SIG-M5 treated with dmso at 0.1 percent for 504 hours (cell line): ENCODE measurements around the gene MAX.

Source experiments
- DNase-seq: peaks from one replicate; lab custom pipeline; 2025; ENCODE audit not compliant: unreplicated experiment; lab: John Stamatoyannopoulos, UW

MAX gene, protein sequence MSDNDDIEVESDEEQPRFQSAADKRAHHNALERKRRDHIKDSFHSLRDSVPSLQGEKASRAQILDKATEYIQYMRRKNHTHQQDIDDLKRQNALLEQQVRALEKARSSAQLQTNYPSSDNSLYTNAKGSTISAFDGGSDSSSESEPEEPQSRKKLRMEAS

GRCh38 chr14:65102441-65103149, at the start of gene MAX:
MAX (minus strand) TSS chr14:65102517; CDS start chr14:65102339, 178 bp downstream.
- DNase-seq, result peak; percentile 99

DNA sequence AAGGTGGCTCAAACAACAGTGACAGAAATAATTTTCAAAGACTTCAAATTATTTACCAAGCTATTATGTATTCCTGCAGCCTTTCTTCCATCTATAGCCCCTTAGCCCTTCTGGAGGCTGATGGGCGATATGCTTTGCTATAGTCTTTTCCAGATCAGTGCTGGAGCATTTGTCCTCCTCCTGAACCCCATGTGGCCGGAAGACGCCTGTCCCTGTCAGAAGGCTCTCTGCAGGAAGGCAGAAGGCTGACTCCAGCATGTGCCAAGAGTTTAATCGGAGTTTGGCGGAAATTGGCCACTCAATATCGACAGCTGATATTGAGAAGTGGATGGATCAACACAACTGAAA, 49.3 kb upstream of the MAX start:
- DNase-seq, result no peak

DNA sequence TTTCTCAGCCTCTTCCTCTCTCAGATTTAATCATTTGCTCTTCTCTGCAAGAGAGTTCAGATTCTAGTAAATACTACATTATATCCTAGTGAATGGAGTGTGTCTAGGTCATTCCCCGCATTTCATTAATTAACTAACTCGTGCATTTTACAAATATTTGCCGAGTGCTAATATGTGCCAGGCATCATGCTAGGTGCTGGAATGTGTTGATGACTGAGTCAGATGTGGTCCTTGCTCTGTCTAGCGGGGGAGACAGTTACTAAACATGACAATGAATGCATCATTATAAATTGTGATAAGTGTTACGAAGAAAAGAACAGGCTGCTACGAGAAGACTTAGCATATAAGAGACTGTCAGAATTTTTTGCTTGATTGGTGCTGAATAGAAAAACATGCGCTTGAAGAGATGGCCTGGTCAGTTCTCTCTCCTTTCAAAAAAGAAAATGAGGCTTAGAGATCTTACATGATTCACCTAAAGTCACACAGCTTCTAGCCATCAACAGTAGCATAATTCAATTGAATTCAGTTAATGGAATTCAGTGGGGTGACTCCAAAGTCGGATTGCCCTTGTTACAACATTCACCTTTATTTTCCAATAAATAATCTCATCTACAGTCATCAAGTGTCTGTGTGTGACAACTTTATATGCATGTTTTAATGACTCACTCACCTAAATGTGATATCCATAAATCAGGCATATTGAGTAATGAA, 48.7 kb upstream of the MAX start:
- no peak for DNase-seq

DNA sequence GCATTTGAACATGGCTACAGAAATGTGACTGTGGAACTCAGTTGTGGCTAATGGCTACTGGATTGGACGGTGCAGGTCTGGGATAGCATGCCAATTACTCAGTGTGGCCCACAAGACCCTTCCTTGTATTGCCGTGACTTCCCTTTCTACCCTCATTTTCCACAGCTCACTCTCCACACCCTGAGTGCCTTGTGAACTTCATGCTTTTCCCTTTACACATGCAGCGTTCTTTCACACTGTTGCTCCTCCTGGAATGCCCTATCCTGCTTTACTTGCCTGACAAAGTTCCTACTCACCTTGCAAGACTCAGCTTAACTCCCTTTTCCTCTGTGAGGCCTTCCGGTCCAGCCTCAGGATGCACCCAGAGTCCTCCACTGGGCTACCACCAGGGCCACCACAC, 46.8 kb upstream of the MAX start:
- DNase-seq, result no peak

DNA sequence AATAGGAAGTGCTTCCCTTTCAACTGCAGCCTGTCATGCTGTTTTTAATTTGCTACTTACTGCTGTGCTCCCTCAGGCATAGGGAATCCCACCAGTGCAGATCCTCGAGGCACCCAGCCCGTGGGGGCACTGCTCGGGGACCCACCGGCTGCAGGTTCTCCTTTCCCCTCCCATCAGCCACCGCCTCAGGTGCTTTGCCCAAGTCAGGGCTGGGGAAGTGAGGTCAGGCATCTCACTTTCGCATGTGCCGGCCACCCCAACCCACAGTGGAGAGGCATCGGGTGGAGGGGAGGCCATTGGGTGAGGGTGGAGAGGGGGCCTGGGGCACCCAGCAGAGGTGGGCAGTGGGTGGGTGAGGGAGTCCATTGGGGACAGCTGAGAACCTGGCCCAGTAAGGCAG, 41.9 kb upstream of the MAX start:
- DNase-seq, result no peak

DNA sequence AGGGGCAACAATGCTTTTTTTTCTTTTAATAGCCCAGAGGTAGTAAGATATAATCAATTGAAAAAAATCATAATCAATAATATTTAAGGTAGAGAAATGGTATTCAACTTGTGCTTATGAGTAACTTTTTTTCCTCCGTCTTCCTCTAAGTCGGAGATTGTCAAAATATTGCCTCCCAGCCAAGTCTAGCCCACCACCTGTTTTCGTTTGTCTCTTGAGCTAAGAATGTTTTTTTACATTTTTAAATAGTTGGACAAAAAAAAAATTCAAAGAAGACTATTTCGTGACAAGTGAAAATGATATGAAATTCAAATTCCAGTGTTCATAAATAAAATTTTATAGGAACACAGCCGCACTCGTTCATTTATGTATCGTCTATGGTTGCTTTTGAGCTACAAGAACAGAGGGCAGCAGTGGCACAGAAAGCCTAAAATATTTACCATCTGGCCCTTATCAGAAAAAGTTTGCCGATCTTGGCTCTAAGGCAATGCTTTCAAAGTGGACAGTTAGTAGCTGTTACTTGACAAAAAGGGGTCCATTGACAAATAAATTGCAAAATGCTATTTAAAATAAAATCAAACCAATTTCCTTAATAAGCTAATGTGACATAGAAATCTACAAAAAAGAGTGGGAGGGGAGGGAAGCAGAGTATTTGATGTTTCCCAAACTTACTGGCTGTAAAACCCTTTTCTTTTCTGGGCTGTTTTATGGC, 40.8 kb upstream of the MAX start:
- no peak for DNase-seq

GRCh38 chr14:65142429-65142828, 40.1 kb upstream of the MAX start:
- no peak for DNase-seq

DNA sequence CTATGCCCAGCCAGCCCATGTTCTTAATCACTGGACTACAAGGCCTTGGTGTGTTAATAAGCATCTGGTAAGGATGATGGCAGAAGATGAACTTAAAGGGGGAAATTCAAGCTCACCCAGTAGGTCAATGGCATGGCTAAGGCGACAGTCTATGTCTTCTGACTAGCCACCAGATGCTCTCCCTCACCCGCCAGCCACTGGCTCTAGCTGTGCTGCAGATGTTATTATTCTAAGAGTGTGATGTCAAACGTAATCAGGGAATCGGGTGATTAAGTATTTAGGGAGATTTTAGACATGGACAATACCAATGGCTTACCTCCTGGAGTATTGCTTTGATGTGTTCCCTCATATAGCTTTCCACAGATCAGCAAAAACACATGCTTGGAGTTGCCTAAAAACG, 39.2 kb upstream of the MAX start:
- no peak for DNase-seq

DNA sequence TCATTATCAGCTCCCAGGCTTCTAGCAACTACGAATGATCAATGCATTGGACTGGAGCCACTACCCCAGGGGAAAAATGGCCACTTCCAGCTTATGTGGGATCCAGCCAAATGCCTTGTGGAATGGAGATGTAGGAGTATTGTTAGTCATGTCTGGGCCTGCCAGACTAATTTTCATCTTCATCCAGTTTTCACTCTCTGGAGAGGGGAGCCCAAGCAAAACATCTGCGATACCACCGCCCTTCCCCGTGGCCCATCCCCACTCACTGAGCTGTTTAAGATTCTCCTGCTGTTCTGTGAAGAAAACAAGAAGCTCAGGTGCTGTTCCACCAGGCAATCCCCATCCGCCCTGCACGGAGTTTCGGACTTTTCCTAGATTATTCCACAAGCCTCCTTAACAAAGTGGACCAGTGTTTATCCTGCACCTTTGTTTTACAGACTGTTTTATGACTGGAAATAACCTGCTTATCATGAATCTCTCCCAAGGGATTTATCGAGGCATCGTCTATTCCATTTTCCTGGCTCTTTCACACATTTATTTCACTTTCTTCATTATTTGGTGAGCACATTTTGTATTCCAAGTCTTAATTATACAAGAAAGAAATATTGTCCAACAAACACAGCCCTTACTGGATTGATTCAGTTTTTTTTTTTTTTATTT, 35.5 kb upstream of the MAX start:
- no peak for DNase-seq

DNA sequence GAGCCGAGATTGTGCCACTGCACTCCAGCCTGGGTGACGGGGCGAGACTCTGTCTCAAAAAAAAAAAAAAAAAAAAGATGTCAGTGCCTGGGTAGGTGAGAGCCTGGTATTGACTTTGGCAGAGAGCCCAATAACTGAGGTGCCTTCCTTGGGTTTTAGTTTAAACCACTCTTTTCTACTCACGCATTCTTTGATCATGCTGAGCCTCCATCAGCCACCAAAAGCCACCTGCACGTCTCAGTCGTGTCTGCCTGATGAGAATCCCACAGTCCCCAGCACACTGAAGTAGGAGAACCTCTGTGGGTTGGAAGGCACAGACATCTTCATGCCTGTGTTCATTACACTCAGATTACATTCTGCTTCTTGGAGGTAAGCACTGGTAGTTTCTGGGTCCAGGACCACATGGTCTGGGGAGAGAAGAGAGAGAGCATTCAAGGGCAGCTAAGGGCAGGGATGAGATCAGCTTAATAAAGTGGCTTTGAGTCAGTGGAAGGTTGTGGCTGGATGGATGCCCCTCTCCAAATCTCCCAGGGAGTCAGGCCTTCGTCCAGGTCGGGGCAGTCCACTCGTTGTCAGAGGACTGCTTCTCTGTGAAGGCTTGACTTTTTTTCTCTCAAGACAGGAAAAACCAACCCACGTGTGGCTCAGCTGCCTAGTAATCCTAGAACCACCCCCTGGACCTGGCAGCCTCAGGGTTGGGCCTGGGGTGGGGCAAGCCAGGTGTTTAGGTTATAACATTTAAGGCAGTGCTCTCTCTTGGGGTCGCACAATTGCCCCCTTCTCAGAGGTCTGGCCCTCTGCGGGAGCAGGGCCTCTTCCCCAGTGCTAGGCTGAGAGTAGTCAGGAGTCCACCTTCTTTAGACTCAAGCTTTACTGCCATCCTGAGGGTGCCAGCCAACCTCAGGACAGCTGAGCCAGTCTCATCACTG, 32.6 kb upstream of the MAX start:
- no peak for DNase-seq

- DNase-seq, result no peak
Observed at GRCh38 chr14:65132855-65133254, 30.5 kb upstream of the MAX start.

DNA sequence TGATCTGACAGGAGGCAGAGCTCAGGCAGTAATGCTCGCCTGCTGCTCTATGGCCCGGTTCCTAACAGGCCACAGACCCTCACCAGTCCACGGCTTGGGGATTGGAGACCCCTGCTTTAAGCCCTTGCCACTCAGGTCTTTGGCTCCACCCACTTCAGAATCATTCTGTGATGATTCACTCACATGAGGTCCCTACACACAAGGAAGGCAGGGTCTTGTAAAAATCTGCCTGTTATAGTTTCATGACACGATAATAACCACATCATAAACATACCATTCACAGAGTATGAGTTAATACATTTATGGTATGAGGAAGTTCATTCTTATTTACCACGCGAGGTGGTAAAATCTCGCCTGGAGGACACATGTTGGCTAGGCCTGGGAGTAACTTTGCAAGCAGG, 29.0 kb upstream of the MAX start:
- DNase-seq, result peak; percentile 9

DNA sequence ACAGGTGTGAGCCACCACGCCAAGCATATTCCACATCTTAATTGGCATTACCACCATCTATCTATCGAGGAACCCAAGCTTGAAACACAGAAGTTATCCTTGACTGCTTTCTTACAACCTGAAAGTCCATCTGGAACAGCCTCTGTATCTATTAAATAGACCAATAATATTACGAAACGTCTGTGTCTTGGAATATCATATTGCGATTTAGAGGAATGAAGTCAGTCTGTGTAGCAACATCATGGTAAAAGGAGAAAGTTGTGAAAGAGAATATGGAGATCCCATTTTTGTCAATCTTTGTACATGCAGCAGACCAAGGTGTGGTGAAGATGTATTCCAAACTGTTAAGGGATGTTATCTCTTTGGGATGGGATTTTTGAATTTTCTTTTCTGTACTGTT, 25.8 kb upstream of the MAX start:
- no peak for DNase-seq

- no peak for DNase-seq
Observed at GRCh38 chr14:65117769-65118745, 15.7 kb upstream of the MAX start.

DNA sequence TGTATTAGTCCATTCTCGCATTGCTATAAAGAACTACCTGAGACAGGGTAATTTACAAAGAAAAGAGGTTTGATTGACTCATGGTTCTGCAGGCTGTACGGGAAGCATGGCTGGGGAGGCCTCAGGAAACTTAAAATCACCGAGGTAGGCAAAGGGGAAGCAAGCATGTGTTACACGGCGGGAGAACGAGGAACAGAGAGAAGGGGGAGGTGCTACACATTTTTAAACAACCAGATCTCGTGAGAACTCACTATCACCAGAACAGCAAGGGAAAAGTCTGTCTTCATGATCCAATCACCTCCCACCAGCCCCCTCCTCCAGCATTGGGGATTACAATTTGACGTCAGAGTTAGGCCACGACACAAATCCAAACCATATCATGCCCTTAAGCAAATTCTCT, 13.3 kb upstream of the MAX start:
- no peak for DNase-seq

DNA sequence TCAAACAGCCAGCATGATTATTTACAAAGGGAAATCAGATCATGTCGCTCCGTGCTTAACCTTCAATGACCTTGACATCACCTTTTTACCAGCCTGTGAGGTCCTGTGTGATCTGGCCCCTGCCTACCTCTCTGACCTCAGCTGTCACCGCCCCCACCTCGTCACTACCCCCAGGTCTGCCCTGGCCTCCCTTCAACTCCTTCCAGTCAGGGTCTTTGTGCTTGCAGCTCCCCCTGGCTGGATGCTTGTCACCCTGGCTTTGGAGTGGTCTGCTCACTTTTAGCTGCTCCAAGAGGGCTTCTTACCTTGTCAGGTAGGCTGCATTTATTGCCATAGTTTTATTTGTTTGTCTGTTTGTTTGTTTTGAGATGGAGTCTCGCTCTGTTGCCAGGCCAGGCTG, 8.2 kb upstream of the MAX start:
- no peak for DNase-seq

DNA sequence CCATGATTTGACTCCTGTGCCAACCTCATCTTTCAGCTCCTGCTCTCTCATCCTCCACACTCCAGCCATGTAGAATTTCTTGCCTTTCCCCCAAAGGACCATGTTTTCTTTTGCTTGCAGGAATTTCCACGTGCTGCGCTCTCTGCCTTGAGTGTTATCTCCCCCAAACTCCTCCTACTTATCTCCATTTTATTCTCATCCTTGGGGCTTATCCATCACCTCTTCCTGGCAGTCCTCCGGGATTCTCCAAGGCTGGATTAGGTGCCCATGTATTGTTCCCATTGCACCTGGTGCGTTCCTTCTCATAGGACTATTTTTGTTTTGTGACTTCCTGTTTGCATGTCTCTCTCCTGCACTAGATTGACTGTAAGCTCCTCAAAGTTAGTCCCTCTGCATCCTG, 7.0 kb upstream of the MAX start:
- no peak for DNase-seq

DNA sequence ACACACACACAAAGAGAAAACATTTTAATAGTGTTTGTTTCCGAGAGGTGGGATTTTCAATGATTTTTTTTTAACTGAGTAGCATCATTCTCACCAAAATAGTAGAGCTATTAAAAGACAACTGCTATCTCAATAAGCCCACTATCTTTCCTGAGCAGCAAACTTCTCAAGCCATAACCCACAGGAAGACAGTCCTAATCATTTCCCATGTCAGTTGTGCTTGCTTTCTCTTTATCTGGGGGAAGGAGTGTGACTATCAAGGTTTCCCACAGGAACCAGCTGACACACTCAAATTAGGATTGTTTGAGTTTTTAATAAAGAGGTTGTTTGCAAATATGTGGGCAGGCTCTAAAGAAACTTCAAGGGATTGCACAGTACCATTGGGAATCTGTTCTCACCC, 4.9 kb upstream of the MAX start:
- no peak for DNase-seq

GRCh38 chr14:65106736-65107135, 4.4 kb upstream of the MAX start:
- no peak for DNase-seq
